Aorta (tissue), 5 donors: ENCODE measurements around the gene UCHL5. TPM values are rescaled to one million over a fixed set of nuclear protein-coding genes. Genes with fewer than 3 reads are reported as not detected.

Experiments used
- ATAC-seq: fragments of 200-7000 bp; cut with Tn5 transposase; one replicate; pipeline ENCODE4 v1.9.1; 2022; ENCODE audit warnings: moderate library complexity; ENCODE audit not compliant: low FRiP score
- DNase-seq, 2 donors: peaks; one replicate each; pipeline ENCODE4 v3.0.0-alpha.2; 2020
- H3K27ac ChIP-seq, 2 donors: one replicate each; pipeline ENCODE4 v1.5.1; 2013; ENCODE audit warnings: low read length in 2 of 2, mild to moderate bottlenecking in 2 of 2, moderate library complexity in 2 of 2, control low read depth in 1 of 2, inconsistent platforms in 1 of 2, low read depth in 1 of 2
- H3K27me3 ChIP-seq, 2 donors: one replicate each; pipeline ENCODE4 v1.6.1; 2013; ENCODE audit warnings: control low read depth in 1 of 2, low read length in 1 of 2, mild to moderate bottlenecking in 1 of 2, moderate library complexity in 1 of 2; ENCODE audit not compliant: insufficient read depth in 2 of 2, control insufficient read depth in 1 of 2
- H3K36me3 ChIP-seq, 2 donors: one replicate each; pipeline ENCODE4 v1.6.1; 2013; ENCODE audit warnings: control low read depth in 1 of 2, low read length in 1 of 2, mild to moderate bottlenecking in 1 of 2; ENCODE audit not compliant: insufficient read depth in 2 of 2, control insufficient read depth in 1 of 2
- H3K4me1 ChIP-seq, 2 donors: one replicate each; pipeline ENCODE4 v1.6.1; 2013; ENCODE audit warnings: low read length in 2 of 2, control low read depth in 1 of 2, mild to moderate bottlenecking in 1 of 2, moderate library complexity in 1 of 2; ENCODE audit not compliant: insufficient read depth in 2 of 2, control insufficient read depth in 1 of 2
- H3K4me3 ChIP-seq, 2 donors: one replicate each; pipeline ENCODE4 v1.5.1; 2013; ENCODE audit warnings: low read length in 2 of 2, control low read depth in 1 of 2, mild to moderate bottlenecking in 1 of 2
- H3K9me3 ChIP-seq: one replicate; pipeline ENCODE4 v1.6.1; 2013; ENCODE audit warnings: mild to moderate bottlenecking, low read length; ENCODE audit not compliant: control insufficient read depth
- WGBS, 2 donors: extraction: QIAGEN DNeasy Blood & Tissue Kit; methylation state at CpG; one replicate each; pipeline ENCODE4 v1.1.7; 2013; 5-methylcytosine and 5-hydroxymethylcytosine counted together
- intact Hi-C, 2 donors: fragments of 100-400 bp; cut with DNase I; formaldehyde crosslinking; loops; one replicate each; pipeline versions ENCODE4 v1.14.2 to v1.15.0; 2022
- polyA plus RNA-seq, 2 donors: library from polyadenylated mRNA; stranded (reverse); fragments of 200-250 nt; gene quantifications; one replicate each; pipeline ENCODE4 v1.2.3, GENCODE V29; 2013
- total RNA-seq, 2 donors: library from RNA; stranded (reverse); fragmentation: NEBNext Ultra II Directional; extraction: Animal tissue kit (Norgen Biotek cat#: 25700); gene quantifications; one replicate each; pipeline ENCODE4 v1.2.1, GENCODE V29; 2021
- donor health status: healthy with polysubstance abuse.
- donor health status: Bipolar disorder and iron deficiency.
- donor health status: DM: no; HTN: no; CAD: no.
- donor health status: DM: no; HTN: no; CAD: no.
- donor health status: DM: yes; HTN: yes; CAD: no.

The UCHL5 gene
- total and polyA plus RNA-seq, 4 donors, result 10.5 to 29.7 (median 22.1) TPM

DNA sequence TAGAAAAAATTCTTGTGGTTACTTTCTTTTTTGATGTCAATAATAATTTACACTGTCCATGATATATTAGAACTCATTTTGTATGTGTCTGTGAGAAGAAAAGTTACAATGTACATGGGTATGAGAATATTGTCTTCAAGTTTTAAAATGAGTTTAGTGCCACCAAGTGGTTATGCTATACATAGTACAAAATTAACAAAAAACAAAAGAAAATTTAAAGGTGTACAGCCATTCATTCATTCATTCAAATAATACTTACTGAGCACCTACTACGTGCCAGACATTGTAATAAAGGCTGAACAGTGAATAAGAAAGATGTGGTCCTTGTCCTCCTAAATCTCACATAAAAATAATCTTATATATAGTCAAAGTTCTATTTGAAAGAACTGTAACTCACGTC lies 27.7 kb downstream of the UCHL5 start:
- Histone ChIP-seq H3K4me3 (no peak overlapping the region), H3K36me3 (no peaks in the 10 kb centered on the region), H3K27ac (no peak overlapping the region), H3K4me1 (no peaks in the 10 kb centered on the region), H3K27me3 (no peaks in the 10 kb centered on the region), H3K9me3 (no peaks in the 10 kb centered on the region)
- intact Hi-C loops, result no loop called here
- WGBS, 2 donors, result 81 to 86% methylated on average over 2 of the region's 2 CpGs
- no peak for ATAC-seq
- DNase-seq, result no peak

DNA sequence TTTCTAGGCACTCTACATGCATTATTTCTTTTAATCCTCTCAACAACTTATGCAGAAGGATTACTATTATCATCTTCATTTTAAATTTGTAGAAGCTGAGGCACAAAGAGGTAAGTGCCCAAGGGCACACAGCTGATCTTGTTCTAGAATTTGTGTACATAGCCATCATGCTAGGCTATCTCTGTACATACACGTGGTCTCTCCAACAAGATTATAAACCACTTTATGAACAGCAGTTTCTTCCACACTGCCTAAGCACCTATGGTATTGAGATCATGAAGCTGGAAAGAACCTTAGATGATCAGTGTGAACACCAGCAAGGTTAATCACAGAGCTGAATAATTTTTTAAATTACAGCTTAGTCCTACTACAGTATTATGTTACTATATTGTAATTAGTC lies 28.9 kb downstream of the UCHL5 start:
- no peaks in the 10 kb centered on the region for H3K27me3 ChIP-seq
- no peak overlapping the region for H3K27ac ChIP-seq
- no peak for DNase-seq
- H3K4me3 ChIP-seq, result no peak overlapping the region
- intact Hi-C loops, result no loop called here
- WGBS, 2 donors, result 68 to 69% methylated on average over 1 of the region's 1 CpG
- H3K36me3 ChIP-seq, result no peaks in the 10 kb centered on the region
- H3K4me1 ChIP-seq, result no peaks in the 10 kb centered on the region
- ATAC-seq, result no peak
- no peaks in the 10 kb centered on the region for H3K9me3 ChIP-seq

DNA sequence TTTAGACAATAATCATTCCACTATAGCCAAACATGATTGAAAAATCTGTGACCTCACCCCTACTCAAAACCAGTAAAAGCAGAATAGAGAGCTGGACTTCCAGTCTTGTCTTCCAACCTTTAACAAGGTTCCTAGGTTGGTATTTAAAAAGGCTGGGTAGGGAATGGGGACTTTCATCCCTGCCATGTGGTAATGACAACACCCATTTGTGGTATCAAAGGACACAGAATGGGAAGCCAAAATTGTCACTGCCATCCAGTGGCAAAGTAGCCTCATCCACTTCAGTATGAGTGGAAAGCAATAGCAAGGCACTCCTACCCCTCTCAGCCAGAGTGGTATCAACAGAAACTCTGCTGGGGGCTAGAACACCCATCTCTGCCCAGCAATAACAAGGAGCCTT lies 33.9 kb downstream of the UCHL5 start:
- Histone ChIP-seq H3K27ac (no peak overlapping the region), H3K4me1 (no peaks in the 10 kb centered on the region), H3K36me3 (no peaks in the 10 kb centered on the region), H3K27me3 (no peaks in the 10 kb centered on the region), H3K4me3 (no peak overlapping the region), H3K9me3 (no peaks in the 10 kb centered on the region)
- no peak for DNase-seq
- no peak for ATAC-seq
- intact Hi-C loops, result no loop called here

DNA sequence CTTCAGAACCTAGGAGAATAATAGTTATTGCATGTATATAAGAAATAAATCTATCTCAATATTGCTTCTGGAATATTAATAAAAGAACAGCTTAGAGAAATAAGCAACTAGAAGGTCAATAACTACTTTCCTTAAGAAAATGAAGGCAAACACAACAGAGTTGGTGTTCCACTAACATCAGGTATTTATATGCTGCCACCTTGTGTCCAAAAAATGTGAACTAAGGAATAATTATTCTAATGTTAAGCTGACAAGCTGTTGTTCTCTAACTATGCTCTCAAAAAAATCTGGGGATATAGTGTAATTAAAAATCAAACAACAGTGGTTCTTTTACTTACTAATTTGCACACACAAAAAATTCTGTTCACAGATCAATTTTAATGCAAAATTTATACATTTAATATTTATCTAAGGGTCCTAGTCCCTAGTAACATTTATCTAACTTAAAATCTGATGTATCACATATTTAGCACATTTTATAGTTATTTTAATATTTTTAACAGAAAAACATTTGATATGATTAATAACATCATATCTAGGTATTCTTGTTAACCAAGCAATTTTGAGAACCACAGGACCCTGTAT lies 39.6 kb downstream of the UCHL5 start:
- H3K9me3 ChIP-seq, result no peaks in the 10 kb centered on the region
- no peak overlapping the region for H3K27ac ChIP-seq
- no peaks in the 10 kb centered on the region for H3K36me3 ChIP-seq
- no peak overlapping the region for H3K4me3 ChIP-seq
- no peaks in the 10 kb centered on the region for H3K27me3 ChIP-seq
- no peak for DNase-seq
- ATAC-seq, result no peak
- no peaks in the 10 kb centered on the region for H3K4me1 ChIP-seq
- intact Hi-C loops, result loop anchor here (2.0 to 5.0 kb wide), 3 partner anchors 212 to 547 kb away; partner anchors contain the start of gene RGS2 (in 1 of the 2)

DNA sequence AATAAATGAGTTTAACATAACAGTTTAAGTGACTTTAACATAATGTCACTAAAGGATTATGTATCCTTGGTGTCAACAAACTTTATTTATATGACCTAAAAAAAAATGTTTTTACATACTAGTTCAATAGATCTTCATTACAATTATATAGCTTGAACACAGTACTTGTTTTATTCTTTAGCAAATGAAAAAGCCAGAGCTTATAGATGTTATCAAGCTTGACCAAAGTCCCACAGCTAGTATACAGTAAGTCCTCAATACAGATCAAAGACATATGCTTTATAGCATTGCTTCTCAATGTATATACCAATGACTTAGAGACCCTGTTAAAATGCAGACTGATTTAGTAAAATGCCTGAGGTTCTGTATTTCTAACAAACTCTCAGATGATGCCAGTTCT lies 42.4 kb downstream of the UCHL5 start:
- ATAC-seq (no peak), DNase-seq (no peak)
- Histone ChIP-seq H3K4me3 (no peak overlapping the region), H3K36me3 (no peaks in the 10 kb centered on the region), H3K4me1 (peaks cover 0 to 3% of the 10 kb centered on the region in 2 donors), H3K27ac (no peak overlapping the region), H3K27me3 (no peaks in the 10 kb centered on the region), H3K9me3 (no peaks in the 10 kb centered on the region)
- intact Hi-C loops, result loop anchor here in 1 of 2 donors (5.0 kb wide), 1 partner anchor 544 kb away; no protein-coding TSS in a partner anchor

DNA sequence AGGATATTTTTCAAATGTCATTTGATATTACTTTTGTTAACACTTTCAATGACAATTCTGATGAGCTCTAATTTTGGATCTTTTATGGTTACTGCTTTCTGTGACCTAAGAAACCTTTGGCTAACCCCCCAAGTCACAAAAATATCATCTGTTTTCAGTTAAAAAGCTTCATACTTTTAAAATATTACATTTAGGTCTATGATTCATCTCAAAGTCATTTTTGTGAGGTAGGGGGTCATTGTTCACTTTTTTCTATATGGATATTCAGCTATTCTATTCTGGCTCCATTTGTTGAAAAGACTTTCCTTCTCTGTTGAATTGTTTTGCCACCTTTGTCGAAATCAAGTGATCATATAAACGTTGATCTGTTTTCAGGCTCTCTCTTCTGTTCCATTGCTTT lies 44.8 kb downstream of the UCHL5 start:
- ATAC-seq (no peak), DNase-seq (no peak)
- intact Hi-C loops, result loop anchor here in 1 of 2 donors (5.0 kb wide), 1 partner anchor 542 kb away; no protein-coding TSS in a partner anchor
- Histone ChIP-seq H3K9me3 (no peaks in the 10 kb centered on the region), H3K36me3 (no peaks in the 10 kb centered on the region), H3K27ac (no peak overlapping the region), H3K27me3 (no peaks in the 10 kb centered on the region), H3K4me3 (no peak overlapping the region), H3K4me1 (peaks cover 0 to 3% of the 10 kb centered on the region in 2 donors)
- WGBS, 2 donors, result 71 to 80% methylated on average over 2 of the region's 2 CpGs

DNA sequence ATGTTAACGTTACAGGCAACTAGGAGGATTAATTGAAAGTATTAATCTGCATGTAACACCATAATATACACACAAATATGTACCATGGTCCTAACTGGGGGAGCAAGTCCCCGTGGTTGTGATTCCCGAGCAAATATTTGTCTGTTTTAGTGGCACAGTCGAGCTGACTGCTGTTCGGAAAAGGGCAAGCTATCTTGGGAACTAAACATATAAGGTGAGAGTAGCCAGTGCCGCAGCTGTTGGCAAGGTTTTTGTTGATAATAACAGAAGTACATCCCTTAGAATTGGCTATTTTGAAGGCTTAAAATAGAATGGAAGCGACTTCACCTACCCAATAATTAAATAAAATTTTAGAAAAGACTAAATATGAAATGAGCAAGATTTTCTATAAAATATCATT lies 45.5 kb downstream of the UCHL5 start:
- peaks cover 0 to 3% of the 10 kb centered on the region in 2 donors for H3K4me1 ChIP-seq
- no peaks in the 10 kb centered on the region for H3K36me3 ChIP-seq
- no peak overlapping the region for H3K4me3 ChIP-seq
- DNase-seq, result no peak
- intact Hi-C loops, result loop anchor here in 1 of 2 donors (5.0 kb wide), 1 partner anchor 541 kb away; no protein-coding TSS in a partner anchor
- H3K9me3 ChIP-seq, result no peaks in the 10 kb centered on the region
- no peak overlapping the region for H3K27ac ChIP-seq
- ATAC-seq, result no peak
- WGBS, 2 donors, result 26 to 31% methylated on average over 7 of the region's 7 CpGs
- no peaks in the 10 kb centered on the region for H3K27me3 ChIP-seq

DNA sequence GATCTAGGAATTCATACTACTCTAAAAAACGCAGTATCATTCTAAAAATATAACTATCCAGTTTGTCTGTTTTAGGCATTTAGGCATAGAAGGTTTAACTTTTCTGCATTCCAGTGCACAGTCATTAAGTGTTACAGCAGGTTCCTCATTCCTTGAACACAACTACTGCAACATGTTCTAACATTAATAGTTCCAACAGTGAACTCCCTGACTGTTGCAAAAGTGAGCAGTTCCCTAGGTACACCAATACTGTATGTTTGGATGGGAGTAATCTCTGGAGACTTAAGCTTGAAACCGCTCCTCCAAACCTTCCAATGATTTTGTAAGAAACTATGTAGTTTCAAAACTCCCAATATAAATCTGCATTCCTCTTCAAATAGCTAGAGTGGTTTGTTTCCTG lies 46.2 kb downstream of the UCHL5 start:
- Histone ChIP-seq H3K9me3 (no peaks in the 10 kb centered on the region), H3K4me3 (no peak overlapping the region), H3K4me1 (peaks cover 0 to 3% of the 10 kb centered on the region in 2 donors), H3K36me3 (no peaks in the 10 kb centered on the region), H3K27me3 (no peaks in the 10 kb centered on the region), H3K27ac (no peak overlapping the region)
- DNase-seq (no peak), ATAC-seq (no peak)
- WGBS, 2 donors, result 33 to 34% methylated on average over 2 of the region's 2 CpGs
- intact Hi-C loops, result loop anchor here in 1 of 2 donors (5.0 kb wide), 1 partner anchor 541 kb away; no protein-coding TSS in a partner anchor

DNA sequence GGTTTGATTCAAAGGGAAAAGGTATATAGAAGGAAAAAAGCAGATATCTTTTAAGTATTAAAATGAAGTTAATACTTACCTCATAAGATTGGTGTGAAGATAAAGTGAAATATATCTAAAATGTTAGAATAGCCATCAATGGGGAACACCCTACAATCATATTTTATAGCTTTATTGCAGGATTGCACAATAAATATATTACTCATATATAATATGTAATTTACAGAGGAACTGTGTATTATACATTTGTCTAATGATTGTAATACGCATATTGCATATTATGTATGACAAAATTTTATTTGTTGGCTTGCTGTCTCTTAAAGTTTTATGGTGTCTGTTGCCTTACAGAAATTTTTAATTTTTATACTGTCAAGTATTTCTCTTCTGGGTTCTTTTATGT lies 47.8 kb downstream of the UCHL5 start:
- H3K27me3 ChIP-seq, result no peaks in the 10 kb centered on the region
- DNase-seq (no peak), ATAC-seq (no peak)
- intact Hi-C loops, result loop anchor here in 1 of 2 donors (5.0 kb wide), 1 partner anchor 539 kb away; no protein-coding TSS in a partner anchor
- no peak overlapping the region for H3K27ac ChIP-seq
- WGBS, 2 donors, result 95 to 100% methylated on average over 1 of the region's 1 CpG
- H3K4me3 ChIP-seq, result no peak overlapping the region
- peaks cover 0 to 3% of the 10 kb centered on the region in 2 donors for H3K4me1 ChIP-seq
- H3K36me3 ChIP-seq, result no peaks in the 10 kb centered on the region
- no peaks in the 10 kb centered on the region for H3K9me3 ChIP-seq
